Medulla oblongata (tissue), 1 donor: Measurements from ENCODE around the gene MKNK1.

ENCODE experiments used
- DNase-seq: peaks from one replicate; pipeline ENCODE4 v3.0.0-alpha.2; 2015; ENCODE audit errors: extremely low spot score

Gene MKNK1

DNA sequence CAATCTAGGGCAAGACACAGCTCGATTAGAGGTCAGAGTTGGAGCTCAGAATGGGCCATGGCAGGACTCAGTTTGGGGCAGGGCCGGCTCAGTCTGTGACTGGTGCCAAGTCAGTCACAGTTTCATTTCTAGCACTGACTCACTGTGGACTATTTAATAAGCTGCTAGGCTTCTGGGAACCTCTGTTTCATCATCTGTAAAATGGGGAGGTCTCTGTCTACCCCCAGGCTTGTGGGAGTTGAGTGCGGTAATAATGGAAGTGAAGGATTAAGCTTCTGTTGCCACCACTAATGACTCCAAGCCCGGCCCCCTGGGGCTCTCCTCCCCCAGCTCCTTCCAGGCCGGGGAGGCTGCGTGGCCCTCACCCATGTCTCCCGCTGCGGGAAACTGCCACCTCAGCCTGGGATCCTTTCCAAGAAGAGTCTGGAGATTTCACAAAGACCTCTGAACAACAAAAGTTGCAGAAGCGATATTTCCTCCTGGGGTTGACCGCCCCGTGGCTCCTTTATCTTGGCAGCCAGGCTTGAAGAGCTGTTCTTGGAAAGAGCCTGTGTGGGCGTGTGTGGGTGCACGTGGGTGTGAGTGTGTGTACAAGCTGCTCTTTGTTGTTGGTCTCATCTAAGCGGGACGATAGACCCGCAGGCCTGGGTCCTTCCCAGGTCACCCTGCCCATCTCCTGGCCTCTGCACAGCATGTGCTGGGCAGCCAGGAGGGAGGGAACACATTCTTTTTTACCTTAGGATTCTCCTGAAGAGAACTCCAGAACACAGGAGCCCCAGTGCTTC lies 81.7 kb downstream of the MKNK1 start:
- peak; percentile 48 for DNase-seq

DNA sequence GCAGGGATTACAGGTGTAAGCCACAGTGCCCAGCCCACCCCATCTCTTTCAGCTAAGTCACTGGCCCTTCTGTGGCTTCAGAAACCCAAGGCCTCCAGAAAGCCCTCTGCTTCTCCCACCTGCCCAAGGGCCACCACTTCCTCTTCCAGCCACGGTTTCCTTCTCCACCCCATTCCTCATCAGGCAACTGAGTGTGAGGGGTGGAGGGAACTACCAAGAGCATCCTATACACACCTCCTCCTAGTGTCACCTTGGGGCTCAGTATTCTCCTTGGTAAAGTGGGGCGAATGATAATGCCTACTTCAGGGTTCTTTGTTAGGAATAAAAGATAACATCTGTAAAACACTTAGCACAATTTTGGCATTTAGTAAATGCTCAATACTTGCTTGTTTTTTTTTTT lies 82.7 kb downstream of the MKNK1 start:
- DNase-seq: no peak

DNA sequence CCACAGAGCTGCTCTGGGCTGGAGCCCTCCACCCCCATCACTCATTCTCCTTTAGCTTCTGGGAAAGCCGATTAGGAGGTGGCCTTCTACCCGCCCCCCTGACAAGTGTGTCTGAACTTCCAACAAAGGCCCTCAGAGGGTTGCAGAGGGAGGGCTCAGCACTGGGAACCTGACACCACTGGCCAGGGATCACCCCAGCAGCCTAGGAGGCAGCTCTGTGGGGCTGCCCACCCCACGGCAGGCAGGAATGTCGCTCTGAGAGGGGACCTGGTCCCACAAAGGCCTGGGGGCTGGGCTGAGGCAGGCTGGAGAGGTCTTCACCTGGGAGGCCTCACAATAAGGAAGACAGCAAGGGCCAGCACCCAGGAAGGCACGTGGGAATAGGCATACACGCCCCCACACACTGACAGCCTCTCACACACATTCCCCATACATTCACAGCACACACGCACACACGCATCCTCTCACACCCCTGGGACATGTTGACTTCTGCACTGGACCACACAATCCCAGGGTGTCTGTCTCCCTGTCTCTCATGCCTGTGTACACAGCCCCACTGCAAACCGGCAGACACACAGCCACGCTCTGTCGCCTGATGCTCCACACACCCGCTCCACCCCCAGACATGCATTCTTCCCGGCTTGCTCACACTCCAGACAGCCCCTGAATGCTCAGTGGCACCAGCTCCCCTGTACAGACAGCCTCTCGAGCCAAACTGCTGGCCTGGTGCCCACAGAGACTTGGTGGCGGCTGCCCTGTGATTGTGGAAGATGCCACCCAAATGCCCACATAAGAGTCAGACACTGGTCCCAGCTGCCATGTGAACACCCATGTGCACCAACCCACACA lies 83.8 kb downstream of the MKNK1 start:
- DNase-seq: no peak

- no peak for DNase-seq
Observed at GRCh38 chr1:46519209-46519608, 84.9 kb downstream of the MKNK1 start.

GRCh38 chr1:46517932-46518498 lies 86.1 kb downstream of the MKNK1 start:
- DNase-seq: no peak

GRCh38 chr1:46517010-46517600 lies 87.0 kb downstream of the MKNK1 start:
- DNase-seq: no peak

DNA sequence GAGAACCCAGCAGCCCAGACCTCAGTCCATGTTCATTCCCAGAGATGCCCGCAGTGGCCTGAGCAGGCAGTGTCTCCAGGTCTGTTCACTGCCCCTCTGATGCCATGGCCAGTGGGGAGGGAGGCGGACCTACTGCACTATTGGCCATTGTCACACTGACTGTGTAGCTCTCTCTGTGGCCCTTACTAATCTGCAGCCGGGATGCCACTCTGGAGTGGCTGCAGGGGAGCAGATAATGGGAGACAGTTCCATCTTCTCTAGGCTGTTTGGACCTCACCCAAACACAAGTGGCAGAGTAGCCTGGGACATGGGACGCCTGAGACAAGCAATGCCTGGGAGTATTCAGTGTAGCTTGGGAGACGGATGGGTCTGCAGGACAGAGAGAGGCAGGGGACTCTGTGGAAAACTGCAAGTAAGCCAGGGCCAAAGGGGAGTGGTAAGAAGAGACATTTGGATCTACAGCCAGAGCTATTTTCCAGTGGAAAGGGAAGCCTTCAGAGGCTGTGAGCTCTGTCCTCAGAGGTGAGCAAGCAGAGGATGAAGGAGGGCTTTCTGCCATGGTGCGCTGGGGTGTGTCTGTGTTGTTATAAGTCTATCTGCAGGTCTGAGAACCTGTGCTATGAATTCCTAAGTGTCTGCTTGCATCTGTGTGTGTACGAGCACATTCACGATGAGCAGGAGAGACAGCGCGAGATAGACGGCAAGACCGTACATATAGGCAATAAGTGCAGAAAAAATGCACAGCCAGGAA lies 87.7 kb downstream of the MKNK1 start:
- peak; percentile 25 for DNase-seq

DNA sequence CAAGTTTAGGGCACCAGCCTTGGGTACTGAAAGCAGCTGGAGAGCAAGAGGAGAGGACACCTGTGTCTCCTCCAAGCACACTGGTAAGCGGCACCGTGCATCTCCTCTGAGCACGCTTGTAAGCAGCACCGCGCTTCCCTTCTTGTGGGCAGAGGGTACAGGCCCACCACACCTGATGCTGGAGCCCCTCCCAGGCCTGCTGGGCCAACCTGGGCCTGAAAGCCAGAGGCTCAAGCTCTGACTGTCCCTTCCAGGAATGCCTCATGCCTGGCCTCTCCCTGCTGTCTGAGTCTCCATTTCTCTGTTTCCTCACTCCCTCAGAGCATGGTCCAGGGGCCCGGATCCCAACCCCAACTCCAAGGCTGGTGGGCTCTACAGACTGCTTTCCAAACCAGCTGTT lies 88.5 kb downstream of the MKNK1 start:
- DNase-seq: no peak

- DNase-seq: no peak
Observed at GRCh38 chr1:46513536-46513935, 90.5 kb downstream of the MKNK1 start.

DNA sequence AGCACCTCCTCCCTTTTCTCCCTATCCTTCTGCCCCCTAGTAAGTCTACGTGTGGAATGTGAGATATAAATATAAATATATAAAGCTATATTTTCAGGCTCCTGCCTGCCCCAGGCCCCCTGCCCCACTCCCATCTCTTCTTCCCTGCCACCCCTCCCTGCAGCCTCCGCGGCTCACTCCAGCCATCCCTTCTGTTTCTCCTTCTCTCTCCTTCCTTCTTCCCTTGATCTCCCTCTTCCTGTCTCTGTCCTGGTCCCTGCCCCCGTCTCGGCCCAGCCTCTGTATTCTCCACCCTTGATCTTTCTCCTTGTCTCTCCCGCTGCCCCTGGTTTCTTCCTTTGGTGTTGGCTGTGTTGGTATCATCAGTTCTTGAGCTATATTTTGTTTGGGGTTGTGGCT lies 91.3 kb downstream of the MKNK1 start:
- DNase-seq: no peak

DNA sequence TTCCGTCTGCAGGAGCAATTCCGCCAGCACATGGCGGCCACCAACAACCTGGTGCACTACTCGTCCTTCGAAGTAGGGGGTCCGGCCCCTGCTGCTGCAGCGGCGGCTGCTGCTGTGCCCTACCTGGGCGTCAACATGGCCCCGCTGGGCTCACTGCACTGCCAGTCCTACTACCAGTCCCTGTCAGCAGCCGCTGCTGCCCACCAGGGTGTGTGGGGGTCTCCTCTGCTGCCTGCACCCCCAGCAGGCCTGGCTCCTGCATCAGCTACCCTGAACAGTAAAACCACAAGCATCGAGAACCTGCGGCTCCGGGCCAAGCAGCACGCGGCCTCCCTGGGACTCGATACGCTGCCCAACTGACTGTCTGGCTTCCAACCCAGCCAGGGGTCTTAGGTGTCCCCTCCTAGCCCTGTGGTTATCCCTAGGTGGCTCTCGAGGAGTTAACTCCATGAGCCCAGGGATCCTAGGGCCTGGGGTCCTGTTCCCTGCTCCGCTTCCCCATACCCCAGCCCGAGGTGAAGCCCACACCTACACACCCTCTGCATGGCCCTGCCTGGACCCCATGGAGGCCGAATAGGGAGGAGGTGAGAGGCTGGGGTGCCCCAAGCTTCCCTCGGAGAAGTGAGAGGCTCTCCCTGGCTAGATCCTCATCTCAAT lies 91.8 kb downstream of the MKNK1 start:
- DNase-seq: no peak

- DNase-seq: no peak
Observed at GRCh38 chr1:46510998-46511365, 93.1 kb downstream of the MKNK1 start.

GRCh38 chr1:46510341-46510997 lies 93.6 kb downstream of the MKNK1 start:
- no peak for DNase-seq

- DNase-seq: no peak
Observed at GRCh38 chr1:46508757-46509156, 95.3 kb downstream of the MKNK1 start.
